ENCODE data around the gene CFH. TPM values are rescaled to one million over a fixed set of nuclear protein-coding genes. Genes with fewer than 3 reads are reported as not detected.
"Not testable (repeated sequence)": the region's sequence is repeated elsewhere in the genome, so short reads cannot be mapped to it uniquely, and the experiment has no call there.

The CFH gene
- total and polyA plus RNA-seq, 10 donors: 7.2 to 42.7 (median 14.6) TPM

DNA sequence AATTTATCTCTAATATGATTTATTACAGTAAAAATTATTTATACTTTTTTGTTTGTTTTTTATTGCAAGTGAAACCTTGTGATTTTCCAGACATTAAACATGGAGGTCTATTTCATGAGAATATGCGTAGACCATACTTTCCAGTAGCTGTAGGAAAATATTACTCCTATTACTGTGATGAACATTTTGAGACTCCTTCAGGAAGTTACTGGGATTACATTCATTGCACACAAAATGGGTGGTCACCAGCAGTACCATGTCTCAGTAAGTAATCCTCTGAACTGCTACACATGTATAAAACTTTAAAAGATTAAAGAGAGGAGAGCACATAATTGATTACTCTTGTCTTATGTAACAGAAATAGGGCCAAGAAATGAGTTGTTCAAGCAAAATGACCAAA is 127.2 kb downstream of the CFH start:
- DNase-seq: no peak
- no peak overlapping the region for H3K27ac ChIP-seq
- no peaks in the 10 kb centered on the region for H3K36me3 ChIP-seq
- no peaks in the 10 kb centered on the region for H3K27me3 ChIP-seq (replicated peaks in 1 of 7)
- 90 to 100% (median 94%) methylated on average over 1 of the region's 1 CpG for WGBS, 5 donors
- H3K9me3 ChIP-seq: peaks cover 0 to 5% (median 0%) of the 10 kb centered on the region in 8 donors
- H3K4me3 ChIP-seq: no peak overlapping the region
- no peaks in the 10 kb centered on the region for H3K4me1 ChIP-seq
- intact Hi-C loops (cut with DNase I; ENCODE audit: low total_unique reads): no loop called here
- TF ChIP-seq POLR2A (IDR thresholded peaks at IDR 0.05) (no peak), POLR2AphosphoS5 (IDR thresholded peaks at IDR 0.05) (no peak)
- TF ChIP-seq, protein P1, sequence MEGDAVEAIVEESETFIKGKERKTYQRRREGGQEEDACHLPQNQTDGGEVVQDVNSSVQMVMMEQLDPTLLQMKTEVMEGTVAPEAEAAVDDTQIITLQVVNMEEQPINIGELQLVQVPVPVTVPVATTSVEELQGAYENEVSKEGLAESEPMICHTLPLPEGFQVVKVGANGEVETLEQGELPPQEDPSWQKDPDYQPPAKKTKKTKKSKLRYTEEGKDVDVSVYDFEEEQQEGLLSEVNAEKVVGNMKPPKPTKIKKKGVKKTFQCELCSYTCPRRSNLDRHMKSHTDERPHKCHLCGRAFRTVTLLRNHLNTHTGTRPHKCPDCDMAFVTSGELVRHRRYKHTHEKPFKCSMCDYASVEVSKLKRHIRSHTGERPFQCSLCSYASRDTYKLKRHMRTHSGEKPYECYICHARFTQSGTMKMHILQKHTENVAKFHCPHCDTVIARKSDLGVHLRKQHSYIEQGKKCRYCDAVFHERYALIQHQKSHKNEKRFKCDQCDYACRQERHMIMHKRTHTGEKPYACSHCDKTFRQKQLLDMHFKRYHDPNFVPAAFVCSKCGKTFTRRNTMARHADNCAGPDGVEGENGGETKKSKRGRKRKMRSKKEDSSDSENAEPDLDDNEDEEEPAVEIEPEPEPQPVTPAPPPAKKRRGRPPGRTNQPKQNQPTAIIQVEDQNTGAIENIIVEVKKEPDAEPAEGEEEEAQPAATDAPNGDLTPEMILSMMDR (IDR thresholded peaks at IDR 0.05 in 8 of 11, conservative IDR thresholded peaks at IDR 0.05 in 3 of 11): no peak

GRCh38 chr1:196791252-196791651 is 139.4 kb downstream of the CFH start:
- H3K4me3 ChIP-seq; H3K27me3 ChIP-seq (replicated peaks in 1 of 7); H3K36me3 ChIP-seq; intact Hi-C loops (cut with DNase I; ENCODE audit: low total_unique reads); DNase-seq; H3K27ac ChIP-seq; H3K4me1 ChIP-seq: not testable (repeated sequence)
- H3K9me3 ChIP-seq: peaks cover 0 to 20% (median 0%) of the 10 kb centered on the region in 8 donors
- WGBS, 5 donors: 60 to 86% (median 80%) methylated on average over 1 of the region's 1 CpG; no CpG with 5 or more reads in 1 of the 5 donors

DNA sequence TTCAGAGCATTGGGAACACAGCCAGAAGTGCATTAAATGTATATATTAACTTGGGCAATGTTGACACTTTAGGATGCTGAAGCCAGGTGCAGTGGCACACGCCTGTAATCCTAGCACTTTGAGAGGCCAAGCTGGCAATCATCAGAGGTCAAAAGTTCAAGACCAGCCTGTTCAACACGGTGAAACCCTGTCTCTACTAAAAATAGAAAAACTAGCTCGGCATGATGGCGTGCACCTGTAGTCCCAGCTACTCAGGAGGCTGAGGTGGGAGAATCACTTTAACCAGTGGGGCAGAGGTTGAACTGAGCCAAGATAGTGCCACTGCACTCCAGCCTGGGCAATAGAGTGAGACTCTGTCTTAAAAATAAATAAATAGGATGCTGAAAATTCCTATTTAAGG is 142.3 kb downstream of the CFH start:
- intact Hi-C loops (cut with DNase I; ENCODE audit: low total_unique reads); H3K27me3 ChIP-seq (replicated peaks in 1 of 7); H3K36me3 ChIP-seq; H3K27ac ChIP-seq; H3K4me3 ChIP-seq; DNase-seq; H3K4me1 ChIP-seq: not testable (repeated sequence)
- WGBS, 5 donors: 49 to 82% (median 59%) methylated on average over 2 to 4 of the region's 4 CpGs
- peaks cover 0 to 13% (median 0%) of the 10 kb centered on the region in 8 donors for H3K9me3 ChIP-seq

Other genes starting within 250 kb of the CFH start
- gene KCNT2, start 43.6 kb upstream of the CFH start, total RNA-seq: 1 to 10 TPM in 5 of 7 donors, under 1 TPM in 2; 0.77 to 1.2 (median 1.0) TPM
- under 1 TPM; 0.04 to 0.13 (median 0.12) TPM for gene KCNT2, start 43.6 kb upstream of the CFH start, polyA plus RNA-seq
- gene CFHR3, start 122.8 kb downstream of the CFH start, total RNA-seq: under 1 TPM in 4 of 7 donors, not detected in 3; 0.35 to 0.77 (median 0.64) TPM
- gene CFHR3, start 122.8 kb downstream of the CFH start, polyA plus RNA-seq: under 1 TPM; 0.08 to 0.80 (median 0.67) TPM
- 1 to 10 TPM in 6 of 7 donors, under 1 TPM in 1; 0.59 to 8.8 (median 4.1) TPM for gene CFHR1, start 167.7 kb downstream of the CFH start, total RNA-seq
- gene CFHR1, start 167.7 kb downstream of the CFH start, polyA plus RNA-seq: 10 to 100 TPM in 2 of 3 donors, 1 to 10 TPM in 1; 6.3 to 24.6 (median 16.5) TPM
- under 1 TPM in 2 of 7 donors, not detected in 5; 0.32 to 0.40 TPM for gene CFHR4, start 236.0 kb downstream of the CFH start, total RNA-seq
- gene CFHR4, start 236.0 kb downstream of the CFH start, polyA plus RNA-seq: not detected